Inferior parietal cortex (tissue), 1 donor: Measurements from ENCODE around the gene LRRC61.

Experiments used
- DNase-seq: peaks from one replicate; pipeline ENCODE4 v3.0.0-alpha.2; 2016; ENCODE audit errors: extremely low spot score

The LRRC61 gene

DNA sequence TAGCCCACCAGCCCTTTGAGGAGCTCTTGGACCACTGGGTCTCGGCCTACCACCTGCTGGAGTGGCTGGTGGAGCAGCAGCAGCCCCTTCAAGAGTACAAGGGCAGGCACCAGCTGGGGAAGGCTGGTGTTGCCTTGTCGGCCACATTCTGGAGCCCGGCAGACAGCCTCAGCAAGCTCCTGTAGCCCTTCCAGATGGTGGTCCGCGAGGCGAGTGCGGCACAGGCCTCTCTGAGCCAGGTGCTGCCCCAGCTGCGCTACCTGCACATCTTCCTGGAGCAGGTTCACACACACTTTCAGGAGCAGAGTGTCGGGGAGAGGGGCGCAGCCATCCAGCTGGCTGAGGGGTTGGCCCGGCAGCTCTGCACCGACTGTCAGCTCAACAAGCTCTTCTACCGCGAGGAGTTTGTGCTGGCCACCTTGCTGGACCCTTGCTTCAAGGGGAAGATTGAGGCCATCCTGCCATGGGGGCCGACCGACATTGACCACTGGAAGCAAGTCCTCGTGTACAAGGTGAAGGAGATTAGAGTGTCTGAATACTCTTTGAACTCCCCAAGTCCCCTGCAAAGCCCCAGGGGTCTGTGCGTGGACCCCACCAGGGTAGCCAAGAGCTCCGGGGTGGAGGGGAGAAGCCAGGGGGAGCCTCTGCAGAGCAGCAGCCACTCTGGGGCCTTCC, 7.2 kb downstream of the LRRC61 start:
- DNase-seq, result no peak

GRCh38 chr7:150332852-150333635, 9.9 kb downstream of the LRRC61 start:
- no peak for DNase-seq

- no peak for DNase-seq
Measured at GRCh38 chr7:150333659-150334058, 10.5 kb downstream of the LRRC61 start.

GRCh38 chr7:150334108-150334507, 11.0 kb downstream of the LRRC61 start:
- no peak for DNase-seq

DNA sequence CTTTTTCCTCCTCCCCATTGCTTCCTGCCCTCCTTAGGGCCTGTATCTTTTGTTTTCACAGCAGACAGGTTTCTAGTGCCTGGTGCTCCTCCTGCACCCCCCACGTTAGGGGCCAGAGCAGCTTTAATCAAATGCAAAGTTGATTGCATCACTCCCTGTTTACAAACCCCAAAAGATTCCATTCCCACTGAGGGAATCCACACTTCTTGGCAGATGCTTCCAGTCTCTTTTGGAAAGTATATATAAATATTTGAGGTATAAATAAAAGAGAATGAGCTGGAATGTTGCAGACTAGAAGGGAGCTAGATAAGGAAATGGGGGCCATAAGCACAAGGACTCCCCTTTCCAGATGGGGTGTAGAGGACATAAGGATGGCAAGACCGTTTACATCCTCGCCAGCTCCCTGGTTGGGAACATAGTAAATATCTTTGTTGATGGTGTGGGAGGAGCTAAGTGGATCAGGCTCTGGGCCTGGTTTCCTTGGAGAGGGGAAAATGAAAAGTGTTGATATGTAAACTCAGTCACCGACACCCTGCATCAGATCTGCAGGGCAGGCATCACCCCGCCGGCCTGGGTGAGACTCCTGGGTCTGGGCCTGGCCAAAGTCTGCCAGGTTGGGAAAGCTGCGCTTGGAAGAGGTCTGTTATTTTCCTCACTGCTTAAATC, 12.1 kb downstream of the LRRC61 start:
- no peak for DNase-seq

DNA sequence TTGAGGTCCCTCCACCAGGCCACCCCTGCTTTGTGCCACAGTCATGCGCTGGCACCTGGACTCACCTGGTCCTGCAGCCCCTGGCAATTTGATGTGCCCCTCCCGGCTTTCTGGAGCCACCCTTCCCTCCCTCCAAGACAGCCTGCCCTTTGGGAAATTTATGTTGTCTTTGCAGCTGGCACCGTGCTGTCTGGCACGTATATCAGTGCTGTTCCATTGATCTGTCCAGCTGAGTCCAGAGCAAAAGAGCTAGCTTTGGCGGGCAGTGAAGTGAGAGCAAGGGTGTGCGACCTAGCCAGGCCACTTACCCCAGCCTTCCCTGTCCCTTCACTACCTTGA, 12.6 kb downstream of the LRRC61 start:
- no peak for DNase-seq

DNA sequence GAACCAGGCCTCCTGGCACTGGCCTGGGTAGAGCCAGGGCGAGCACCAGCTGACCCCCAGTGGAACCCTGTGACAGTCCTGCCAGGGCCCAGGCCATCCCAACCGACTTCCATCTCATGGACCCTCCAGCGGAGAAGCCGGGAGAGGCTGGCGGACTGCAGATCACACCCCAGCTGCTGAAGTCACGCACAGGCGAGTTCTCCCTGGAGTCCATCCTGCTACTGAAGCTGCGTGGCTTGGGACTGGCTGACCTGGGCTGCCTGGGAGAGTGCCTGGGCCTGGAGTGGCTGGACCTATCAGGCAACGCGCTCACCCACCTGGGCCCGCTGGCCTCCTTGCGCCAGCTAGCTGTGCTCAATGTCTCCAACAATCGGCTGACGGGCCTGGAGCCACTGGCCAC, 13.6 kb downstream of the LRRC61 start:
- no peak for DNase-seq

DNA sequence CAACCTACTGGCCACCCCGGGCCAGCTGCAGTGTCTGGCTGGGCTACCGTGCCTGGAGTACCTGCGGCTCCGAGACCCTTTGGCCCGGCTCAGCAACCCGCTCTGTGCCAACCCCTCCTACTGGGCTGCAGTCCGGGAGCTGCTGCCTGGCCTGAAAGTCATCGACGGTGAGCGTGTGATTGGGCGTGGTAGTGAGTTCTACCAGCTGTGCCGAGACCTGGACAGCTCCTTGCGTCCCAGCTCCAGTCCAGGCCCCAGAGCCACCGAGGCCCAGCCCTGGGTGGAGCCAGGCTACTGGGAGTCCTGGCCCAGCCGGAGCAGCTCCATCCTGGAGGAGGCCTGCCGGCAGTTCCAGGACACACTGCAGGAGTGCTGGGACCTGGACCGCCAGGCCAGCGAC, 14.0 kb downstream of the LRRC61 start:
- no peak for DNase-seq

DNA sequence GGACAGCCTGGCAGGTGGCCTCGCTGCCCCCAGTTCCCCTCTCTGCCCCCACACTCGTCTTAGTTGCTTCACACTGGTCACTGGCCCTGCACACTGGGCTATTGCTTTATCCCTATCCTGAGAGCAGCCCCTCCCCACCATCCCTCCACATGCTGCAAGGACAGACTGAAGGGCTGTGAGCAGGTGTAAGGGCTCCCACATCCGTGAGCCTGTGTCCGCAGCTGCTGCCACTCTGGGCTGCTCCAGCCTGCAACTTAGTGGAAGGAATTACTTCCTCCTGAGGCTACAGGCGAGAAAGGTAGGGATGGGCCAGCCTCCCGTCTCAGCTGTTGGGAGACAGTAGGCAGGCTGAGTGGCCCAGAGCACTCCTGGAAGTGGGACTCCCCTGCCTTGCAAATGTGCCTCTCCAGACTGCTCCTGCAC, 14.5 kb downstream of the LRRC61 start:
- no peak for DNase-seq

DNA sequence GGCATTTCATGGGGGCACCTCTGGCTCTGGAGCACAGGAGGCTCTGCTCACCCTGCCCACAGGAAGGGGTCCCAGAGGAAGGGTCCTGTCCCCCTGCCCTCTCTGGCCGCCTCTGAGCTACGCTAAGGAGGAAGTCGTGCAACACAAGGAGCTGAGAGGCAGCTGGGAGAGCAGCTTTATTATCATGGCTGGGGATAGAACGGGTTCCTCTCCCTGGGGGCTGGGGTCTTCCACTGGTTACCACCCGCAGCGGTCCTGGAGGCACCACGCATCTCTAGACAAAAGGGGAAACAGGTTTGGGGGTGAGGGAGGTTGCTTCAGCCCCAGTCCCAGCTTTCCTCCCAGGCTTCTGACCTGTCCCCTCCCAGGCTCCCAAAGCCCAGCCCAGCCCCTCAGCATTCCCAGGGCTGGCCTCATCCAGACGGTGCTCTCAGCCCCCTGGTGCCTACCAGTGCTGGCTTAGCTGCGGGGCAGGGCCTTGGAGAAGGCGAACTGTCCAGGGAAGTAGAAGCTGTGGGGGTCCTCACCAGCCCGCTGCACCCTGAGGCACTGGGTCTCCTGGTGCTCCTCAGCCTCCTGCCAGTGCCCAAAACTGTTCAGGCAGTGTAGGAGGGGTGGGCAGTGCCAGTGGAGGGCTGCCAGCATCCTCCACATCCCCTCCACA, 15.1 kb downstream of the LRRC61 start:
- no peak for DNase-seq

DNA sequence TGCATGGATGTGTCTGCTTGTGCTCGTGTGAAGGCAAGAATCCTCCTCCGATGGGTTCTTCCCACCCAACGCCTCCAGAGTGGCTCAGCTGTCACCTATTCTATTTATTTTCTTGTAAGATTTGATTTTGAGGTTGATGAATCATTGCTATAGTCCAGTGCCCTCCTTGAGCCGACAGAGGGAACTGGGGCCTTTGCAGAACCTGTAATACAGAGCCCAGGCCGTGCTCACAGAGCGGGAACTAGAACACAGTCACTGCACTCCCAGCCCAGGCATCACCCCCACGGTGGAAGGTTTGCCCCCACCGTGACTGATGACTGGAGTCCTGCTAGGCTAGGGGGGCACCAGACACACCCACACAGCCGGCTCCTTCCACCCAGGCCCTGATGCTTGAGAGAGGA, 16.3 kb downstream of the LRRC61 start:
- DNase-seq, result no peak

DNA sequence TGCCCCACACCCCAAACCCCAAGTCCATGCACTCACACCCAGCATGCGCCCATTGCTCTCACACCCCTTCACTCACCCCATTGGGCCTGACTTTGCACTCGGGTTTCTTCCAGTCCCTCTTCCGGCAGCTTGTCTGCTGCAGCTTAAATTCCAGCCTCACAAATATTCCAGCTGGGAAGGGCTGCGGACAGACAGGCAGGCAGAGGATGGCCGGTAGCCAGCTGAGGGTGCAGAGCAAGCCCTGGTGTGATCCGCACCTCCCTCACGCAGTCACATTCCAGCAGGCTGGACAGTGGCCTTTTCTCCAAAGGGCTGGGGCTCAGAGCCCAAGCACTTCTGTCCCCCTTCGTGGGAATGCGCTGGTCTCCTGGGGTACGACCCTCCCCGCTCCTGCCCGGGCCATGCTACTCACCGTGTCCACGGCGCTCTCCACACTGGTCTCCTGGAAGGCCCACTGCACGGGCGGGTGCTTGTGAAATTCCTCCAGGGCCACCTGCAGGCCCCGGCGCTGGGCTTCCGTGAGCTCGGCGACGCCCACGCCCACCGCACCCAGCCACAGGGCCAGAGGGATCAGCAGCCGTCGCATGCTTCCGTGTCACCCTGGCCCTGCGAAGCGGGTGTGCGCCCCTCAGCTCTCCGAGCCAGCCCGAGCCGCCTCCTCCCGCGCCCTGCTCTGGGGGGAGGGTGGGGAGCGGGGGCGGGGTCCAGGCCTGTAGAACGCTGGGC, 17.0 kb downstream of the LRRC61 start:
- no peak for DNase-seq

GRCh38 chr7:150340875-150341262, 17.7 kb downstream of the LRRC61 start:
- DNase-seq, result no peak

- DNase-seq, result no peak
Measured at GRCh38 chr7:150341263-150342120, 18.3 kb downstream of the LRRC61 start, which contains the start of gene RARRES2. TSS of gene RARRES2 (minus strand) at chr7:150341629. CDS start at chr7:150340609, 1,020 bp downstream.

GRCh38 chr7:150342121-150342408, 18.9 kb downstream of the LRRC61 start:
- no peak for DNase-seq

DNA sequence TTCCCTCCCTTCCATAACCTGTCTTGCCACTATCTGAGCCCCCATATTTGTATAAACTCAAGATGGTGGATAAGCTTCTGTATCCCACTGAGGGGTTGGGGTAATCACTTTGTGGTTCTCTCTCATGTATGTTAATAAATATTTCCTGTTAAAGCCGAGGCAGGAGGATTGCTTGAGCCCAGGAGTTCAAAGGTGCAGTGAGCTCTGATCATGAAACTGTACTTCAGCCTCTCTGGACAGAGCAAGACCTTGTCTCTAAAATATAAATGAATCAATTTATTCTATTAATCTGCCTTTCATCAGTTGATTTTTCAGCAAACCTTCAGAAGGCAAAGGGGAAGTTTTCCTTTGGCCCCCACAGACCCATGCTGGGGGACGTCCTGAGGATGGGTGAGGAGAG, 20.1 kb downstream of the LRRC61 start:
- DNase-seq, result no peak

- DNase-seq, result no peak
Measured at GRCh38 chr7:150344299-150344698, 21.1 kb downstream of the LRRC61 start.

DNA sequence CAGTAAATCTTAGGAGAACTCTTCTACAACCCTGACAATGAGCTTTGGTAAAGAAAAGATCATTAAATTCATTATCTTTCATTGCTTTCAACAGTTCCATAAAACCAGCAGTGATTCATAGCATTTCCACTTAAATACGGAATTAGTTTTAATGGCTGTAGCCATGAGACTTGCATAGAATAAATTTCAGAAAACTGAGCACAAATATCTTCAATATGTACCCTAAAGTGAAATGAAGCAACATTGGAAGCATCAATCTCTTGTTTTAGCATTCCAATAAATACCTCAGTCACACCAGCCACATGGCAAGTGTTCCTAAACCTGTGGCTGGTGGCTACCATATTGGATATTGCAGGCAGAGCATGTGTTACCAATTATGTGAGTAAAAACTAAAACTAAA, 21.9 kb downstream of the LRRC61 start:
- no peak for DNase-seq

GRCh38 chr7:150346922-150347321, 23.8 kb downstream of the LRRC61 start:
- DNase-seq, result no peak

GRCh38 chr7:150351587-150352194, 28.5 kb downstream of the LRRC61 start:
- DNase-seq, result no peak

- no peak for DNase-seq
Measured at GRCh38 chr7:150355666-150356059, 32.5 kb downstream of the LRRC61 start.
